K562 (cell line): Measurements from ENCODE around the gene NEUROD6. TPM values are rescaled to one million over a fixed set of nuclear protein-coding genes. Genes with fewer than 3 reads are reported as not detected.

Experiments
- ATAC-seq: fragments of 200-7000 bp; cut with Tn5 transposase; 3 replicates; pipeline ENCODE4 v1.9.1; 2020; ENCODE audit warnings: moderate library complexity
- BruUV-seq: library from RNA; stranded (reverse); fragments of 400-500 nt; replicated peaks from 2 replicates; lab custom pipeline; 2021; lab: Mats Ljungman, UMichigan
- CTCF ChIA-PET: fragments of 300-600 bp; formaldehyde crosslinking; extraction: SDS; loops from one replicate; lab custom pipeline; 2021; ENCODE audit warnings: low intra/inter-chr PET ratio; lab: Yijun Ruan, JAX
- POLR2A ChIA-PET: fragments of 300-600, 350-650 bp; sonication (Branson Sonifier 250); formaldehyde crosslinking; extraction: SDS; loops from one replicate; lab custom pipeline; 2021; ENCODE audit warnings: antibody characterized with exemption, inconsistent platforms; lab: Yijun Ruan, JAX
- DNase-seq, 4 experiments: peaks; one replicate each; pipeline versions ENCODE4 v3.0.0 to v3.0.0-alpha.2; 2011 to 2018; ENCODE audit warnings: low spot score in 3 of 4, mixed read lengths in 3 of 4; ENCODE audit errors: extremely low read depth in 1 of 4
- FAIRE-seq: peaks from 2 replicates; lab custom pipeline; 2011; peaks lifted over from hg19 to GRCh38; lab: Jason Lieb, UNC
- H2AFZ ChIP-seq: 2 replicates; pipeline ENCODE4 v1.6.0; 2011; ENCODE audit warnings: low read depth, low read length, control low read depth, inconsistent platforms
- H3K27ac ChIP-seq: fragments of 200-600 bp; 3 replicates; pipeline ENCODE4 v1.8.0; 2011; ENCODE audit warnings: low read depth, mild to moderate bottlenecking, control low read depth, inconsistent platforms, low read length, moderate library complexity, mixed read lengths; ENCODE audit errors: extremely low read depth
- H3K27me3 ChIP-seq, 2 experiments: fragments of 300-600 bp in 1 of 2; 2 replicates in 1 of 2; 3 replicates in 1 of 2; pipeline versions ENCODE4 v1.6.0 to v1.8.0; 2011; ENCODE audit warnings: inconsistent platforms in 2 of 2, low read length in 2 of 2, mild to moderate bottlenecking in 1 of 2, mixed read lengths in 1 of 2, moderate library complexity in 1 of 2; ENCODE audit not compliant: control insufficient read depth in 2 of 2, insufficient read depth in 2 of 2
- H3K36me3 ChIP-seq: fragments of 300-600 bp; 3 replicates; pipeline ENCODE4 v1.8.0; 2011; ENCODE audit warnings: mild to moderate bottlenecking, low read length, inconsistent platforms; ENCODE audit not compliant: control insufficient read depth, insufficient read depth
- H3K4me1 ChIP-seq, 2 experiments: fragments of 200-600 bp in 1 of 2; replicated peaks in 1 of 2; 2 replicates in 1 of 2; 3 replicates in 1 of 2; pipeline versions ENCODE4 v1.5.1 to v1.8.0; 2011; ENCODE audit warnings: inconsistent platforms in 2 of 2, low read length in 2 of 2, mild to moderate bottlenecking in 1 of 2, mixed read lengths in 1 of 2, moderate library complexity in 1 of 2; ENCODE audit not compliant: control insufficient read depth in 2 of 2, insufficient read depth in 2 of 2
- H3K4me2 ChIP-seq: 2 replicates; pipeline ENCODE4 v1.6.1; 2011; ENCODE audit warnings: low read length, control low read depth, inconsistent platforms, mixed read lengths; ENCODE audit not compliant: insufficient read depth
- H3K4me3 ChIP-seq: fragments of 200-600 bp; sonication (generic), shearing (Covaris generic); 2 replicates; pipeline ENCODE4 v1.5.1; 2016; ENCODE audit warnings: control low read depth, inconsistent platforms
- H3K79me2 ChIP-seq: fragments of 200-600 bp; 3 replicates; pipeline ENCODE4 v1.8.0; 2011; ENCODE audit warnings: low read length, inconsistent platforms; ENCODE audit not compliant: control insufficient read depth, insufficient read depth
- H3K9ac ChIP-seq, 2 experiments: 2 replicates each; pipeline versions ENCODE4 v1.6.0 to v1.6.1; 2011; ENCODE audit warnings: low read depth in 2 of 2, low read length in 2 of 2, control low read depth in 1 of 2, inconsistent platforms in 1 of 2, mild to moderate bottlenecking in 1 of 2, mixed read lengths in 1 of 2; ENCODE audit not compliant: insufficient read depth in 1 of 2
- H3K9me1 ChIP-seq: one replicate; pipeline ENCODE4 v1.6.0; 2011; ENCODE audit warnings: inconsistent platforms, mild to moderate bottlenecking, low read length, moderate library complexity; ENCODE audit not compliant: control insufficient read depth, insufficient read depth
- H3K9me3 ChIP-seq: replicated peaks from 2 replicates; pipeline ENCODE4 v1.5.1; 2011; ENCODE audit warnings: low read depth, low read length, inconsistent platforms; ENCODE audit not compliant: control insufficient read depth, insufficient read depth
- H4K20me1 ChIP-seq: replicated peaks from 2 replicates; pipeline ENCODE4 v1.6.1; 2011; ENCODE audit warnings: low read length, inconsistent platforms, mixed read lengths; ENCODE audit not compliant: control insufficient read depth, insufficient read depth
- CC2D1A ChIP-seq: fragments of 450-650 bp; IDR thresholded peaks from 2 replicates; pipeline ENCODE4 v1.6.1; 2017; ENCODE audit warnings: mild to moderate bottlenecking
- CHD4 ChIP-seq: fragments of 200-600 bp; sonication (generic); IDR thresholded peaks from 3 replicates; pipeline ENCODE4 v1.6.1; 2012; ENCODE audit warnings: low read depth, mild to moderate bottlenecking, mixed read lengths, low read length, inconsistent platforms; ENCODE audit not compliant: insufficient read depth, insufficient replicate concordance, poor library complexity, severe bottlenecking
- FOXA3 ChIP-seq, 2 experiments: fragments of 450-650 bp in 1 of 2; sonication (generic) in 1 of 2; formaldehyde crosslinking; IDR thresholded peaks in 1 of 2; conservative IDR thresholded peaks in 1 of 2; 2 replicates each; pipeline versions ENCODE4 v1.4.0 to v1.8.0; 2020 to 2022; ENCODE audit warnings: mild to moderate bottlenecking in 2 of 2, missing genetic modification reagents in 1 of 2
- FOXK1 ChIP-seq: sonication (generic); formaldehyde crosslinking; IDR thresholded peaks from 2 replicates; pipeline ENCODE4 v1.8.0; 2022; ENCODE audit warnings: missing genetic modification reagents, mild to moderate bottlenecking, borderline replicate concordance
- GABPB2 ChIP-seq: fragments of 250-450 bp; sonication (Bioruptor Pico); conservative IDR thresholded peaks from 2 replicates; pipeline ENCODE4 v1.5.1; 2021; ENCODE audit warnings: mild to moderate bottlenecking
- HNRNPK ChIP-seq: fragments of 200-400 bp; formaldehyde crosslinking; IDR thresholded peaks from one replicate; pipeline ENCODE4 v1.6.1; 2018; ENCODE audit warnings: mild to moderate bottlenecking, low read depth, low read length; ENCODE audit not compliant: poor library complexity, severe bottlenecking
- KLF16 ChIP-seq: IDR thresholded peaks from 2 replicates; pipeline ENCODE4 v1.6.1; 2016; ENCODE audit warnings: antibody characterized with exemption
- RB1 ChIP-seq: fragments of 450-650 bp; IDR thresholded peaks from 2 replicates; pipeline ENCODE4 v1.6.1; 2017; ENCODE audit warnings: low read depth, mild to moderate bottlenecking
- RCOR1 ChIP-seq, 2 experiments: IDR thresholded peaks; 2 replicates each; pipeline ENCODE4 v1.6.1; 2012; ENCODE audit warnings: low read depth in 2 of 2, low read length in 2 of 2, borderline replicate concordance in 1 of 2, improper control_type of control experiment in 1 of 2
- YBX1 ChIP-seq: fragments of 450-650 bp; IDR thresholded peaks from 2 replicates; pipeline ENCODE4 v1.7.1; 2016; ENCODE audit warnings: mild to moderate bottlenecking
- ZBTB17 ChIP-seq: fragments of 450-650 bp; formaldehyde crosslinking; IDR thresholded peaks from 2 replicates; pipeline ENCODE4 v1.4.0; 2020; ENCODE audit warnings: mild to moderate bottlenecking
- ZNF23 ChIP-seq: fragments of 250-450 bp; sonication (Bioruptor Pico); IDR thresholded peaks from 2 replicates; pipeline ENCODE4 v1.4.0; 2020; ENCODE audit warnings: mild to moderate bottlenecking
- ZZZ3 ChIP-seq: fragments of 450-650 bp; IDR thresholded peaks from 2 replicates; pipeline ENCODE4 v1.6.1; 2016; ENCODE audit warnings: antibody characterized with exemption, mild to moderate bottlenecking, moderate library complexity
- WGBS: fragments of 100-300 bp; shearing (Covaris generic); methylation state at CpG from one replicate; pipeline ENCODE4 v1.1.6; 2016; ENCODE audit warnings: low coverage, mixed read lengths; ENCODE audit not compliant: insufficient coverage; ENCODE audit errors: missing lambda C conversion rate; 5-methylcytosine and 5-hydroxymethylcytosine counted together
- in situ Hi-C: fragments of 300-500 bp; cut with MboI; formaldehyde crosslinking; loops from 4 replicates; pipeline ENCODE4 v1.15.0; 2018; ENCODE audit warnings: inconsistent platforms, mixed read lengths
- intact Hi-C: fragments of 100-400 bp; cut with micrococcal nuclease; formaldehyde crosslinking; loops from 2 replicates; pipeline ENCODE4 v1.14.2; 2022
- polyA plus RNA-seq, 8 experiments: library from polyadenylated mRNA; depleted of rRNA in 4 of 8; stranded (reverse) in 5 of 8; unstranded in 3 of 8; fragments of >200 nt; fragmentation: Nextera tagmentation in 2 of 8; fragmentation: Illumina TruSeq in 1 of 8; extraction: Ambion mirVana in 2 of 8; extraction: Trizol in 1 of 8; gene quantifications; 2 replicates each; pipeline versions ENCODE4 v1.2.1 to v1.2.3, GENCODE V29; 2011 to 2014; ENCODE audit warnings: inconsistent platforms in 1 of 8, missing spikeins in 1 of 8
- total RNA-seq, 7 experiments: library from RNA; depleted of rRNA in 6 of 7; stranded (reverse); fragments of >200 nt in 6 of 7; fragmentation: Illumina TruSeq in 2 of 7; extraction: Trizol in 2 of 7; gene quantifications; 2 replicates each; pipeline versions ENCODE4 v1.2.1 to v1.2.3, GENCODE V29; 2011 to 2021; ENCODE audit warnings: low replicate concordance in 1 of 7
- TF ChIP-seq, protein P1 (sequence below), 2 experiments: fragments of 150-350 bp in 1 of 2; IDR thresholded peaks; 2 replicates each; pipeline ENCODE4 v1.6.1; 2012 to 2016; ENCODE audit warnings: low read depth in 2 of 2, low read length in 2 of 2, mild to moderate bottlenecking in 1 of 2, moderate library complexity in 1 of 2
- TF ChIP-seq, protein P2 (sequence below): fragments of 450-650 bp; conservative IDR thresholded peaks from 2 replicates; pipeline ENCODE4 v1.6.1; 2016; ENCODE audit warnings: missing genetic modification characterization, low read depth, mild to moderate bottlenecking, control low read depth, missing compliant biosample characterization
- TF ChIP-seq, protein P3 (sequence below): IDR thresholded peaks from 2 replicates; pipeline ENCODE4 v1.6.1; 2014; ENCODE audit warnings: antibody characterized with exemption

The NEUROD6 gene
- total and polyA plus RNA-seq, 9 of the 15 experiments (the other 6 are each of a cell fraction or from before 2014, with no cell fraction given) = not detected

DNA sequence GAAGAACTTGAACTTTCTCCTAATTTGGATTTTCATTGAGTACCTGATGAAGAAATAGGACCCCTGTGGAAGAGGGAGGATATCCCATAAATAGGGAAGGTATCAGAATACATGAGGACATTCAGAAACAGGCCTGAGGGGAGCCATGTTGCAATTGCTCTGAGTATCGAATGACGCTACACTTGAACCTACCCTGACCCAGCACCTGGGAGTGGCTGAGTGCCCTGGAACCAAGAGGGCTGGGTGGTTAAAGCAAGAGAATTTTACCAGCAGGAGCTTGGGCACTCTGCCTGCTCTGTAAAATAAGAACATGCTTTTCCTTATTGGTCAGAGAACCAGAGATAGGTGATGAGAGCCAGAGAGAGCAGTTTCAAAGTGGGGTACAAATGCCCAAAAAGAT lies 7.2 kb downstream of the NEUROD6 start:
- Histone ChIP-seq H2AFZ (no peak overlapping the region), H3K9me1 (no peaks in the 10 kb centered on the region), H3K36me3 (no peaks in the 10 kb centered on the region), H4K20me1 (no peaks in the 10 kb centered on the region), H3K27ac (no peak overlapping the region), H3K9ac (no peak overlapping the region), H3K27me3 (peaks cover 2 to 23% of the 10 kb centered on the region in 2 experiments; a peak in 2 of 5 replicates), H3K9me3 (no peaks in the 10 kb centered on the region), H3K79me2 (no peaks in the 10 kb centered on the region), H3K4me2 (no peak overlapping the region), H3K4me1 (peaks cover 0 to 8% of the 10 kb centered on the region in 2 experiments; a peak in 1 of 5 replicates), H3K4me3 (no peak overlapping the region)
- CTCF ChIA-PET = no interaction called here
- FAIRE-seq (no peak), DNase-seq (no peak), ATAC-seq (no peak)
- intact Hi-C loops (no loop called here), in situ Hi-C loops (no loop called here)
- 0% methylated on average over 2 of the region's 2 CpGs for WGBS
- no TSS peak for BruUV-seq
- POLR2A ChIA-PET = no interaction called here
- TF ChIP-seq ZZZ3 (no peak), YBX1 (no peak), KLF16 (no peak), RB1 (no peak), ZBTB17 (CRISPR knock-in tag) (no peak), RCOR1 (IDR thresholded peaks at IDR 0.05; ENCODE audit: borderline replicate concordance in 1 of 2, low read depth in 2 of 2, low read length in 2 of 2) (no peak), GABPB2 (CRISPR knock-in tag) (no peak), FOXK1 (CRISPR knock-in tag) (no peak), CHD4 (no peak), FOXA3 (CRISPR knock-in tag; conservative IDR thresholded peaks at IDR 0.05 in 1 of 2, IDR thresholded peaks at IDR 0.05 in 1 of 2) (no peak), HNRNPK (no peak), ZNF23 (no peak), CC2D1A (no peak)
- TF ChIP-seq, protein P1, sequence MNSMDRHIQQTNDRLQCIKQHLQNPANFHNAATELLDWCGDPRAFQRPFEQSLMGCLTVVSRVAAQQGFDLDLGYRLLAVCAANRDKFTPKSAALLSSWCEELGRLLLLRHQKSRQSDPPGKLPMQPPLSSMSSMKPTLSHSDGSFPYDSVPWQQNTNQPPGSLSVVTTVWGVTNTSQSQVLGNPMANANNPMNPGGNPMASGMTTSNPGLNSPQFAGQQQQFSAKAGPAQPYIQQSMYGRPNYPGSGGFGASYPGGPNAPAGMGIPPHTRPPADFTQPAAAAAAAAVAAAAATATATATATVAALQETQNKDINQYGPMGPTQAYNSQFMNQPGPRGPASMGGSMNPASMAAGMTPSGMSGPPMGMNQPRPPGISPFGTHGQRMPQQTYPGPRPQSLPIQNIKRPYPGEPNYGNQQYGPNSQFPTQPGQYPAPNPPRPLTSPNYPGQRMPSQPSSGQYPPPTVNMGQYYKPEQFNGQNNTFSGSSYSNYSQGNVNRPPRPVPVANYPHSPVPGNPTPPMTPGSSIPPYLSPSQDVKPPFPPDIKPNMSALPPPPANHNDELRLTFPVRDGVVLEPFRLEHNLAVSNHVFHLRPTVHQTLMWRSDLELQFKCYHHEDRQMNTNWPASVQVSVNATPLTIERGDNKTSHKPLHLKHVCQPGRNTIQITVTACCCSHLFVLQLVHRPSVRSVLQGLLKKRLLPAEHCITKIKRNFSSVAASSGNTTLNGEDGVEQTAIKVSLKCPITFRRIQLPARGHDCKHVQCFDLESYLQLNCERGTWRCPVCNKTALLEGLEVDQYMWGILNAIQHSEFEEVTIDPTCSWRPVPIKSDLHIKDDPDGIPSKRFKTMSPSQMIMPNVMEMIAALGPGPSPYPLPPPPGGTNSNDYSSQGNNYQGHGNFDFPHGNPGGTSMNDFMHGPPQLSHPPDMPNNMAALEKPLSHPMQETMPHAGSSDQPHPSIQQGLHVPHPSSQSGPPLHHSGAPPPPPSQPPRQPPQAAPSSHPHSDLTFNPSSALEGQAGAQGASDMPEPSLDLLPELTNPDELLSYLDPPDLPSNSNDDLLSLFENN (IDR thresholded peaks at IDR 0.05; ENCODE audit: low read depth in 2 of 2, low read length in 2 of 2) = no peak
- TF ChIP-seq, protein P2, sequence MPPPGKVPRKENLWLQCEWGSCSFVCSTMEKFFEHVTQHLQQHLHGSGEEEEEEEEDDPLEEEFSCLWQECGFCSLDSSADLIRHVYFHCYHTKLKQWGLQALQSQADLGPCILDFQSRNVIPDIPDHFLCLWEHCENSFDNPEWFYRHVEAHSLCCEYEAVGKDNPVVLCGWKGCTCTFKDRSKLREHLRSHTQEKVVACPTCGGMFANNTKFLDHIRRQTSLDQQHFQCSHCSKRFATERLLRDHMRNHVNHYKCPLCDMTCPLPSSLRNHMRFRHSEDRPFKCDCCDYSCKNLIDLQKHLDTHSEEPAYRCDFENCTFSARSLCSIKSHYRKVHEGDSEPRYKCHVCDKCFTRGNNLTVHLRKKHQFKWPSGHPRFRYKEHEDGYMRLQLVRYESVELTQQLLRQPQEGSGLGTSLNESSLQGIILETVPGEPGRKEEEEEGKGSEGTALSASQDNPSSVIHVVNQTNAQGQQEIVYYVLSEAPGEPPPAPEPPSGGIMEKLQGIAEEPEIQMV (tag) = no peak
- TF ChIP-seq, protein P3, sequence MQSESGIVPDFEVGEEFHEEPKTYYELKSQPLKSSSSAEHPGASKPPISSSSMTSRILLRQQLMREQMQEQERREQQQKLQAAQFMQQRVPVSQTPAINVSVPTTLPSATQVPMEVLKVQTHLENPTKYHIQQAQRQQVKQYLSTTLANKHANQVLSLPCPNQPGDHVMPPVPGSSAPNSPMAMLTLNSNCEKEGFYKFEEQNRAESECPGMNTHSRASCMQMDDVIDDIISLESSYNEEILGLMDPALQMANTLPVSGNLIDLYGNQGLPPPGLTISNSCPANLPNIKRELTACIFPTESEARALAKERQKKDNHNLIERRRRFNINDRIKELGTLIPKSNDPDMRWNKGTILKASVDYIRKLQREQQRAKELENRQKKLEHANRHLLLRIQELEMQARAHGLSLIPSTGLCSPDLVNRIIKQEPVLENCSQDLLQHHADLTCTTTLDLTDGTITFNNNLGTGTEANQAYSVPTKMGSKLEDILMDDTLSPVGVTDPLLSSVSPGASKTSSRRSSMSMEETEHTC = no peak
